HL-60 (cell line): ENCODE data around the gene DHRSX.

Experiments used
- DNase-seq, 2 experiments: peaks; one replicate each; pipeline ENCODE4 v3.0.0-alpha.2; 2010 to 2020; ENCODE audit warnings: low read depth in 1 of 2, low spot score in 1 of 2
- H3K27ac ChIP-seq: fragments of 250-450 bp; sonication (Bioruptor Pico); replicated peaks from 2 replicates; pipeline ENCODE4 v1.5.1; 2020; ENCODE audit warnings: mild to moderate bottlenecking, moderate library complexity
- H3K27me3 ChIP-seq: fragments of 250-450 bp; sonication (Bioruptor Pico); 2 replicates; pipeline ENCODE4 v1.5.1; 2021; ENCODE audit warnings: mild to moderate bottlenecking, moderate library complexity; ENCODE audit not compliant: insufficient read depth, poor library complexity, severe bottlenecking
- H3K4me3 ChIP-seq: replicated peaks from 2 replicates; pipeline ENCODE4 v1.5.1; 2011; ENCODE audit warnings: mild to moderate bottlenecking, control low read depth, low read length; ENCODE audit not compliant: insufficient read depth
- GABPA ChIP-seq: IDR thresholded peaks from 2 replicates; pipeline ENCODE4 v1.6.1; 2012; ENCODE audit warnings: low read depth
- POLR2AphosphoS5 ChIP-seq: IDR thresholded peaks from 2 replicates; pipeline ENCODE4 v1.6.1; 2012; ENCODE audit warnings: low read depth
- REST ChIP-seq: IDR thresholded peaks from 2 replicates; pipeline ENCODE4 v1.6.1; 2012; ENCODE audit warnings: low read depth; ENCODE audit not compliant: insufficient replicate concordance
- SPI1 ChIP-seq: IDR thresholded peaks from 2 replicates; pipeline ENCODE4 v1.6.1; 2012; ENCODE audit warnings: low read depth, mild to moderate bottlenecking, borderline replicate concordance
- TF ChIP-seq, protein P1 (sequence below): IDR thresholded peaks from one replicate; pipeline ENCODE4 v1.5.1; 2011; ENCODE audit warnings: low read length, control low read depth, inconsistent platforms; ENCODE audit not compliant: insufficient read depth

Gene DHRSX

DNA sequence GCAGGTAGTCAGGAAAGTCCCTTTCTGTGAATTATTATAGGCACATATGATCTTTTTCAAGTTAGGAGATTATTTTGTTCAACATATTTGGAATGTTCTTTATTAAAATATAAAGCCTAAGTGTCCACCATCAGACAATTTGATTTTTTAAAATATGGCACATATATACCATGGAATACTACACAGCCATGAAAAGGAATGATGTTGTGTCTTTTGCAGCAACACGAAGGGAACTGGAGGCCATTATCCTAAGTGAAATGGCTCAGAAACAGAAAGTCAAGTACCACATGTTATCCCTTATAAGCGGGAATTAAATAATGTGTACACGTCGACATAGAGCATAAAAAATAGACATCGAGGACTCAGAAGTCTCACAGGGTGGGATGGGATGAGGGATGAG, 73.0 kb downstream of the DHRSX start:
- Histone ChIP-seq H3K27me3 (no peaks in the 10 kb centered on the region), H3K27ac (no peak overlapping the region), H3K4me3 (no peak overlapping the region)
- no peak for DNase-seq
- no peak for TF ChIP-seq POLR2AphosphoS5
- no peak for TF ChIP-seq GABPA
- TF ChIP-seq SPI1: no peak
- no peak for TF ChIP-seq REST
- TF ChIP-seq, protein P1, sequence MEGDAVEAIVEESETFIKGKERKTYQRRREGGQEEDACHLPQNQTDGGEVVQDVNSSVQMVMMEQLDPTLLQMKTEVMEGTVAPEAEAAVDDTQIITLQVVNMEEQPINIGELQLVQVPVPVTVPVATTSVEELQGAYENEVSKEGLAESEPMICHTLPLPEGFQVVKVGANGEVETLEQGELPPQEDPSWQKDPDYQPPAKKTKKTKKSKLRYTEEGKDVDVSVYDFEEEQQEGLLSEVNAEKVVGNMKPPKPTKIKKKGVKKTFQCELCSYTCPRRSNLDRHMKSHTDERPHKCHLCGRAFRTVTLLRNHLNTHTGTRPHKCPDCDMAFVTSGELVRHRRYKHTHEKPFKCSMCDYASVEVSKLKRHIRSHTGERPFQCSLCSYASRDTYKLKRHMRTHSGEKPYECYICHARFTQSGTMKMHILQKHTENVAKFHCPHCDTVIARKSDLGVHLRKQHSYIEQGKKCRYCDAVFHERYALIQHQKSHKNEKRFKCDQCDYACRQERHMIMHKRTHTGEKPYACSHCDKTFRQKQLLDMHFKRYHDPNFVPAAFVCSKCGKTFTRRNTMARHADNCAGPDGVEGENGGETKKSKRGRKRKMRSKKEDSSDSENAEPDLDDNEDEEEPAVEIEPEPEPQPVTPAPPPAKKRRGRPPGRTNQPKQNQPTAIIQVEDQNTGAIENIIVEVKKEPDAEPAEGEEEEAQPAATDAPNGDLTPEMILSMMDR: no peak

DNA sequence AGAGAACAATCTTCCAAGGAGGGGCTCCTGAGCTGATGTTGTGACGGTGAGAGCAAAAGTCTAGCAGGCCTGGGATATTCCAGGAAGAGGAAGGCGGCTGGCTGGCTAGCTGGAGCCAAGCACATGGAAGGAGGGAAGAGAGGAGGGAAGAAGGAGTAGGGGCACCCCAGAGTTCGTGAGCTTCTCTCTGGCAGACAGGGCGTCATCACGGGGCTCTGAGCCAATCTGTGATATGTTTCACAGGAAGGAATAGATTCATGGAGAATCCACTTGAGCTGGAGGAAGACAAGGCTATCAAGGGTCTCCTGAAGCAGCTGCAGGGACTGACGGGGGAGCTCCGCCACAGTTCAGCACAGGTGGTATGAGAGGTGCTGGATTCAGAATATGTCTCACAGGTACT, 73.6 kb downstream of the DHRSX start:
- no peak for TF ChIP-seq SPI1
- TF ChIP-seq POLR2AphosphoS5: no peak
- TF ChIP-seq GABPA: no peak
- no peak for TF ChIP-seq REST
- TF ChIP-seq, protein P1: no peak
- DNase-seq: no peak
- Histone ChIP-seq H3K4me3 (no peak overlapping the region), H3K27me3 (no peaks in the 10 kb centered on the region), H3K27ac (no peak overlapping the region)

- no peak overlapping the region for H3K27ac ChIP-seq
- no peaks in the 10 kb centered on the region for H3K27me3 ChIP-seq
- no peak for DNase-seq
- no peak for TF ChIP-seq SPI1
- TF ChIP-seq POLR2AphosphoS5: no peak
- TF ChIP-seq REST: no peak
- TF ChIP-seq GABPA: no peak
- TF ChIP-seq, protein P1: no peak
- no peak overlapping the region for H3K4me3 ChIP-seq
Measured at GRCh38 chrX:2426289-2426882, 74.4 kb downstream of the DHRSX start.
